NCI-H128 (cell line): ENCODE measurements around the gene HLA-DRB1.
"Not testable (repeated sequence)": the region's sequence is repeated elsewhere in the genome, so short reads cannot be mapped to it uniquely, and the experiment has no call there.

Experiments
- DNase-seq: peaks from one replicate; lab custom pipeline; 2025; ENCODE audit not compliant: unreplicated experiment; lab: John Stamatoyannopoulos, UW

HLA-DRB1 gene

DNA sequence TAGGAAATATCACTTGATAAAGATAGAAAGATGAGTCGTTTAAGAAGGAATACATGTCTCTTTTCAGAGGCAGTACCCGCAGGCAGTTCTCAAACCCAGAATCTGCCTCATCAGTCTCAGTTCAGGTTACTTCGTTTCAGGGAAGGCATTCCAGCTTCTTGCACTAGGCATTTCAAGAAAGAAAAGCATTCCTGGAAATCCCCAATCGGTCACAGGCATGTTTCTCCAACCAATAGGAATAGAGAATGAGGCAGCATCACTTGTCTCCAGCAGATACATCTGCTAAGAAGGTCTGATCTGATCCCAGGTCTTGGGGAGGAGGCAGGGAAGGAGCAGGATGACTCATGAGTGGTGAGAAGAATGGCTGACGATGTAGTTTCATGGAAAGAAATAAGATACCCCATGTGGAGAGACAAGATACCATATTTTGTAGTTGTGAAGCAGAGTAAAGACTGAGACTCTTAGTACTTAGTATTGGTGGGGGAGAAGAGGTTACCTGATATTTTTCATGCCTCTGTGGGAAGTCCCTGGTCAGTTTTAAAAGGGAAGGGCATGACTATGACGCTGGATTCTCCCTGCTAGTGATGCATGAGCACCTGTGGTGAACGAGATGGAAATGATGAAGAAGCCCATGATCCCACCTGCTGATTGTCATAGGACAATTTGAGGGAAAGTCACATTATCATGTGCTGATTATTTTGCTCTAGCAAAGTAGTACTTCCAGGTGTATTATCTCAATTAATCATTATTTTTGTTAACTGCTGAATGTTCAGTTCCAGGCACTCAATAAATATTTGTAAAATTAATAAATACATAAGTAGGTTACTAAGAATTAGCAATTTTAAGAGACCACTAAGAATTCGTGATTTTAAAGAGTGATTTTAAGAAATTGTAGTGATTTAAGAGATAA, 20.3 kb upstream of the HLA-DRB1 start:
- DNase-seq: no peak

DNA sequence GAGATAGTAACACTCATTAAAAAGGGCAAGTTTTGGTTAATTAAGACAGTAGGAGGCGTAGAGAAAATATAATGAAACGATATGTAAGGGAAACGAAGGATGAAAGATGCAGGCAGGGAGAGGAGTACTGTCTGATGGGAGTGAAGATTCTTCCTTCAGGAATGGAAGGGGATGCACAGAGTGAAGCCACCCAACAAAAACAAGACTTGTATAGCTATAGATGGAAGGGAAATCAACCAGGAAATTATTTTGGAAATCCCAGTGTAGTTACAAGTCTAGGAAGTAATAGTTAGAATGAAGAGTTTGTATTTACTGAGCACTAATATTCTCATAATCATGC, 19.7 kb upstream of the HLA-DRB1 start:
- no peak for DNase-seq

DNA sequence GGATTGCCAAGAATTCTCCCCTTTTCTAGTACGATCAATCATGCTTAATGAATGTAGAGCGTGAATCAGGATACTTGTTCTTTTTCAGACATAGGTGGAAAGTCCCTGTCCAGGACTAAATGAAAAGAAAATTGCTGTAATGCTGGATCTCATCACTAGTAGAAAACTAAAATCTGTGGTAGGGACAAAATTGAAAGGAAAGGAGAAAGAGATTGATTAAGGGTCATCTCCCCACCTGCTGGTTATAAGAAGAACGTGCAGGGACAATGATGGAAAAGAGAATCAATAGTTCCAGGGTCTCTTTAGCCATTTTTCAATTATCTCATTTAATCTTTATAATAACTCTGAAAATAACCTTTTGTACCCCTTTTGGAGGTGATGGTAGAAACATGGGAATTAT, 18.7 kb upstream of the HLA-DRB1 start:
- DNase-seq: no peak

DNA sequence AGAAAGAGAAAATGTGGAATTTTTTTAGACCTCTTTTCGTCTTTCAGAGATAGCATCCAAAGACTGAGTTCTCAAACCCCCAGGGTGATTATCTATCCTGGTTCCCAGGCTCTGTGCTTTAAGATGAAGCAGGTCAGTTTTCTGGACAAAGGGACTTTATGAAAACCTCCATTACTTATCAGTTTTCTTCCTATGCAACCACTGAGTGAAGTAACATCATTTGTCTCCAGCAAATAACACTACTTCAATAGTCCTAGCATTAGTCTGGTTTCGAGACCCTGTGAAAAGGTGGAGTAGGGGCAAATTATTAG, 18.3 kb upstream of the HLA-DRB1 start:
- DNase-seq: no peak

DNA sequence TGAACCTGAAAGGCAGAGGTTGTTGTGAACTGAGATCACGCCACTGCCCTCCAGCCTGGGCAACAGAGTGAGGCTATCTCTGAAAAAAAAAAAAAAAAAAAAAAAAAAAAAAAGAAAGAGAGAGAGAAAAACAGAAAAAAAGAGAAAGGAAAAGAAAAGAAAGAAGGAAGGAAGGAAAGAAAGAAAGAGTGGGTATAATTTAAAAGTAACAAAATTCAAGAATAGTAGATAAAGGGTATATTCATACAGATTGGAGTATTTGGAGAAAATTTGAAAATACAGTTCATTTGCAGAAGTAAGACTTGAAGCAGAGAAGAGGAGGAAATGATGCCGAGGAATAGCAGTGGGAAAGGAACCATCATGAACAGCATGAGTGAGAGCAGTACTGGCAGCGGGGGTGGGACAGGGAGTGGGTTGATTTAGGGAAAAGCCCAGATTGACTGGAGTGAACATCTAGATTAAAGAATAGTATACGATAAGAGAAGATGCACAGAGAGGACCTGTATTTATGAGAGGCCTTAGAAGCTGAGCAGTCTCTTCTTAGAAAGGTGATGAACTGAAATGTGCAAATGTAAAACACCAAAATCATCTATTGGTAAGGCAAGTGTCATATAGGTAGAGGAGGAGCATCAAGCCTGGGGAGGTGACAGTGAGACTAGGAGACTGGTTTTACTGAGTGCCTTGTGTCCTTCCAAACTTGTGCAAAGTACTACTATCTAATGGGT, 17.8 kb upstream of the HLA-DRB1 start:
- no peak for DNase-seq

DNA sequence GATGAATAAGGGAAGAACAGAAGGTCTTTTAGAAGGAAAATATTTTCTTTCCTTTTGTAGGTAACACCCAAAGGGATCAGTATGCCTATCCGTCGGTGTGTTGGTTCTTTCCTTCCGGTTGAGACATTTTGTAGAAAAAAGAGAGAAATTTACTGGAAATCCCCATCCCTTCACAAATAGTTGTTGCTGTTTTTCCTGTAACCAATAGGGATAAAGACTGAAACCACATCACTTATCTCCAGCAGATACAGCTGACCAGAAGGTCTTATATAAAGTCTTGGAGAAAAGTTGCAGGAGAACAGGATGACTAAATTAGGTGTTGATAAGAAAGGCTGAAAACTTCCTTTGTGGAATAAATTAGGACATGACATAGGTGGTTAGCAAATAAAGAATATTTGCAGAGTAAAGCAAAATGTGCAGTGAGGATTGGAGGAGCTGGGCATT, 14.8 kb upstream of the HLA-DRB1 start:
- no peak for DNase-seq

DNA sequence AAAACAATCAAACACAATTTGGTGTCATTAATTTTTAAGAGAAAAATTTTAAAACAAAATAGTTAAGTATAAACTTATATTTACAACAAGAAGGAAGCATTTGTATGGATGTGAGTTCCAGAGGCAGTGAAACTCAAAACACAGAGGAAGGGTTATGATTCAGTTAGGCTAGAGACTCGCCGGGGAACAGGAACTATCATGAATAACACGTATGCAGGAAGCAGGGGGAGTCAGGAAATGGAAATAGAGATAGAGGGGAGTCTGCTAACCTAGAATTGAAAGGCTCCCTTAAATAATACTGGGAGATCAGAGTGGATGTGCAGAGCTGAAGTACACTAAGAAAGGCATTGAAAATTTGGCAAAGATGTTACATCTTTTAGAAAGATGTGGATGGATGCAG, 14.2 kb upstream of the HLA-DRB1 start:
- DNase-seq: no peak

DNA sequence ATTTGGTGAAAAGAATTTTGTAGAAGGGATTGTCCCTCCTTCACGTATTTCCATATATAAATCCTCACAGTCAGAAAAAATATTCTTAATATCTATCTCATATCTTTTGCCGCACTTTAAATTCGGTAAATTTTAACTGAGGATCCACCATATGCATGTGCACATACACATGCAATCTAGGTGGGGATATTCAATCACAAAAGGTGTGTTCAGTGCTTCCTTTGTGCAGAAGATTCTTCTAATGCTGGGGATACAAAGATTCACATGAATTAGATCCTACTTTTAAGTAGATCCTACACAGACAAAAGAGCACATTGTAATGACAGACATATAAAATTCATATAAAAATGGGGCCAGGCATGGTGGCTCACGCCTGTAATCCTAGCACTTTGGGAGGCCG, 13.6 kb upstream of the HLA-DRB1 start:
- no peak for DNase-seq

DNA sequence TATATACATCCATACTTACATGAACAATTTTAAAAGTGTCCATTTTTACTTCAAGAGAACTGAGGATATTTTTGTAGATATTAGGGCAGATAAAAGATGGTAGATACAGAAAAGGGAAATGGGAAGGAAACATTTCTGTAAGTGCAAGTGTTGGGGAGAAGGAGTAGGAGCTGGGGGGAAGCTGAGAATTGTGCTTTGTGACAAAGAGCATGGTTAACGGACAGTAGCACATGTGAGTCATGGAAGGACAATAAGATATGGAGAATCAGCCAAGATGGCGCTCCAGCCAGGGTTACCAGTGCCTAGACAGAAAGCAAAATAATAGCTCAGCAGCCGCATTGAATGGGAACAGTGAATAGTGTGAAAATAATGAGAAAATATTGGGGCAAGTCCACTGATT, 12.7 kb upstream of the HLA-DRB1 start:
- DNase-seq: no peak

DNA sequence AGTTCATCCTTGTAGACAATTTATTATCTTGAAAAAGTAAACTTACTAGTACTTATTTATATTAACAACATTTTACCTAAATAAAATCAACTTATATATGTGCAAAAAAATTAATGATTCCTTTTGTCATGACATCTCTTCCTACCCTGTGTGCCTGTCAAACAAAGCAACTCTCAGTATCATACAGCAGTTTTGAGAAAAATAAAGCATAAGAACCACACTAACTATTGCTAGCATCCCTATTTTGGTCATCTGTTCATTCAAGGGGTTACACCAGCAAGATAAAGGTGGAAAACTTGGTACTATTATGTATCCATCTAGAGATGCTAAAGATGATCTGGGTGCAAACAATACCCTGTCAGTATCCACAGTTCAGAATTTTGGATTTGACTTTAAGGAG, 7.4 kb upstream of the HLA-DRB1 start:
- no peak for DNase-seq

DNA sequence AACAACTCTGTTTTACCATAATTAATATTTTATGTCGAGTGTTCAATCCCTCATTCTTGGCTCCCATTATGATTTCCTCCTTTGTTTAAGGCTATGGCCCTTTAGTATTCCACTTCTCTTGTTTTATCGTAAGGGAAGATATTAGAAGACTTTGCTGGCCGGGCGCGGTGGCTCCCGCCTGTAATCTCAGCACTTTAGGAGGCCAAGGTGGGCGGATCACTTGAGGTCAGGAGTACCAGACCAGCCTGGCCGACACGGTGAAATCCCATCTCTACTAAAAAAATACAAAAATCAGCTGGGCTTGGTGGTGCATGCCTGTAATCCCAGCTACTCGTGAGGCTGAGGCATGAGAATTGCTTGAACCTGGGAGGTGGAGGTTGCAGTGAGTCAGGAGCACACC, 1.1 kb upstream of the HLA-DRB1 start:
- not testable (repeated sequence) for DNase-seq

DNA sequence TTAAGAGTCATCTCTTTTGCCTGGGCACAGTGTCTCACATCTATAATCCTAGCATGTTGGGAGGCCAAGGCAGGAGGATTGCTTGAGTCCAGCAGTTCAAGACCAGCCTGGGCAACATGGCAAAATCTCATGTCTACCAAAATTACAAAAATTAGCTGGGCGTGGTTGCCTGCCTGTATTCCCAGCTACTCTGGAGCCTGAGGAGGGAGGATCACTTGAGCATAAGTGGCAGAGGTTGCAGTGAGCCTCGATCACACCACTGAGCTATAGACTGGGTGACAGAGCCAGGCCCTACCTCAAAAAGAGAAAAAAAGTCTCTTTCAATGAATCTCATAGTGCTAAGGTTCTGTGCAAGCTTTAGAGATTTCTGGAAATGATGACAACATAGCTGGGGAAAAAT, 1.5 kb downstream of the HLA-DRB1 start:
- no peak for DNase-seq

DNA sequence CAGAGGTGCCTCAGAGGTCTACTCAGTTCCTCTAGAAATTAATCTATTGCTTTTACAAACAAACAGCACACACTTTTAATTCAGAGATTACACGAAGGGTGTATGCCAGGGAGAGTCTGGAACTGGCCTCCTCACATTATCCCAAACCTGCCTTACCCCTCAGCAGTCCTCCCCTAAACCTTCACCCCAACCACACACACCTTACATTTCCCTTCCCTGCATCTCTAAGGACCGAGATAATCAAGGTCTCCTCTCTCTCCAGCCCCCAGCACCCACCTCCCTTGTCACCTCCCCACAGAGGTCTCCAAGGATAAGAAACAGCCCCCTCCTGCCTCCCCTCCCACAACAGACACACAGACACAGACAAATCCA, 6.1 kb downstream of the HLA-DRB1 start:
- no peak for DNase-seq

DNA sequence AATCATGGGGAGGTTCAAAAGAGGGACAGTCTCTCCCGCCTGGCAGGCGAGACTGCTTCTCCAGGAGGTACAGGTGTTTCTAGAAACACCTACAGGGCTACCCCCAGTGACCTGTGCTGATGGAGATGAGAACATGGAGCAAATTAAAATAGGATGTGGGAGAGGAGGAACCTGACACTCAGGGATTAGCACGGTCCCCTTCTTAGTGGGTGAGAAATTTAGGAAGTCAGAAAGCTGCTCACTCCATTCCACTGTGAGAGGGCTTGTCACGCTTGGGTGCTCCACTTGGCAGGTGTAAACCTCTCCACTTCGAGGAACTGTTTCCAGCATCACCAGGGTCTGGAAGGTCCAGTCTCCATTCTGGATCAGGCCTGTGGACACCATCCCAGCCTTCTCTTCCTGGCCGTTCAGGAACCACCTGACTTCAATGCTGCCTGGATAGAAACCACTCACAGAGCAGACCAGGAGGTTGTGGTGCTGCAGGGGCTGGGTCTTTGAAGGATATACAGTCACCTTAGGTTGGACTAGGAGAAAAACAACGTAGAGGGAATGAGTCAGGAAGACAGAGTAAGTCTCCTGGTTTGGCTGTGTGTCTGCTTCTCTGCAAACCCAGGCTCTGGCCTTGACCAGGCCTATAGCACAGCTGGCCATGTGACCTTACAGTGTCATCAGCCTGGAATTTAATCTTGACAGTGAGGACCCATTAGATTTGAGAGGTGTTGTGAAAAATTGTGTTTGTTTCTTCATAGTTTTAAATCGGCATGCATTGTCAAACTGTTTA, 8.1 kb downstream of the HLA-DRB1 start:
- no peak for DNase-seq

DNA sequence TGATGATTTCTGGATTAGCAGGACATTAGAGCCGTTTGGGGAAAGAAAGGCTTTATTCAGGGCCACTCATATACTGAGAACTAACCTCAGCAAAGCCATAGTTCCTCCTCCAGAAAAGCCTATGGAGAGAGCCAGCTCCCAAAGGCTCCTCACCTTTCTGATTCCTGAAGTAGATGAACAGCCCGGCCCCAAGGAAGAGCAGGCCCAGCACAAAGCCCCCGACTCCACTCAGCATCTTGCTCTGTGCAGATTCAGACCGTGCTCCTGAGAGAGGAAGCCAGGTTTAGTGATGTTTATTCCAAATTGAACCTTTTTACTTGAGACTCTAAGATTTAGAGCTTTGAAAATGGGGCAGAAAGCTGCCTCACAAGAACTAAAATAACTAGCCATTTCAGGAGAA, 9.1 kb downstream of the HLA-DRB1 start:
- no peak for DNase-seq

DNA sequence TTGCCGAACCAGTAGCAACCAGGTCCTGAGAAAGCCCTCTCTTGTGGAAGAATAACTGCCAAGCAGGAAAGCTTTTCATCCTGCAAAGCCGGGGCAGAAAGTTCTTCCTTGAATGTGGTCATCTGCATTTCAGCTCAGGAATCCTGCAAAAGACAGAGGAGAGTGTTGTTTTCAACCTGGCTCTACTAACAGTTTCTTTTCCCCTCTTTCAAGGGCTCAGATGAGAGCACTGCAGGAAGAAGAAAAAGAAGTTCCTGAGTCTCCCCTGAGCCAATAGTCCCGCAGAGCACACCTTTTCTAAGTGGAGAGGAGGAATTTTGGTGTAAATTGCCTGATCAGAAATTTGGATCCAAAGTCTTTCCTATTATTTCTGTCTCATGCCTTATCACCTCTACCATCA, 10.7 kb downstream of the HLA-DRB1 start:
- no peak for DNase-seq

DNA sequence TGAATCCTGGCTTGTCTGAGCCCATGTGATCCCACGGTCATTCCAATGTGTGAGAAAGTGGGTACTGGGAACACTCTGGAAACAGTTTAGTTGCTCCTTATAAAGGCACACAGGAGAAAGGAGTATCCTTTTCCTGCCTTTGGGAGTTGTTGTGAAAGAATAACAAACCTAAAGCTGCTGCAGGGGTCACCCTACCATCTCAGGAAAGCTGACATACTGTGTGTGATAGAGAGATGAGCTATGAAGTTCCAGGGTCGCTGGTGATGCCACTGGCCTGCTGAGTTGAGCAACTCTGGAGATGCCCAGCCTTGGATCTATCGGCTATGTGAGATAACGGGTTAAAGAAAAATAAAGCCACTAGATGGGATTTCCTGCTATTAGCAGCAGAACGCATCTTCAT, 12.2 kb downstream of the HLA-DRB1 start:
- not testable (repeated sequence) for DNase-seq

DNA sequence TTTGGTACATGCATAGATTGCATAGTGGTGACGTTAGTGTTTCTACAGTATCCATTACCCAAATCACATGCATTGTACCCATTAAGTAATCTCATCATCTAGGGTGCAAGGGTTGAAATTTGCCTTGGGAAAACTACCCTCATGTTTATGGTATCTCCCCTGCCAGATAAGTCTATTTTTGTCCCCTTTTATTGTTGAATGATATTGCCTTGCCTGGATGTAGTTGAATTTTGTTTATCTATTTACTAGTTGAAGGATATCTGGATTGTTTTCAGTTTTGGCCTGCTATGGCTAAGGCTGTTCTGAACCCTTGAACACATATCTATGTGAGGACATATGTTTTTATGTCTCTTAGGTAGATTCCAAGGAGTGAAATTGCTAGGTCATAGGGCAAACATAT, 13.4 kb downstream of the HLA-DRB1 start:
- DNase-seq: no peak

DNA sequence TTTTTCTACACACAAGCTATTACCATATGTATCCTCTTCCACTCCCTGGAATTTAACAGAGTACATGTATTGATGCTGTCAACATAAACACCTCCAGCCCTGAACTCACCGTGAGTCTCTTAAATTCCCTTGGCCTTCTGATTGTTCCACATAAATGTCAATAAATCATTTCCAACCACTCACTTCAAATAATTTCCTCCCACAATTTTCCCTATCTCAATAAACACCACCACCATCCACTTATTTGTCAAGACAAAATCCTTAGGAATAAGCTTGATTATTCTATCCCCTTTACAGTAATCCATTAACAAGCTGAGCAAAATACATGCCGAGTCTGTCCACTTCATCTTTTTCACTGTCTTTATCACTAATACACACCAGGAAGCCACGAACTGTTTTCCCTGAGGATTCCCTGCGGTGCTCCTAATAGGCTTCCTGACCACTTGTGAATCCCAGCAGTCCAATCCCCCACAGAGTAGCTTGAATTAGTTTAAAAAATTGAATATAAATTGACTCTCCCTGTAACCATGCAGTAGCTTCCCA, 19.2 kb downstream of the HLA-DRB1 start:
- no peak for DNase-seq

DNA sequence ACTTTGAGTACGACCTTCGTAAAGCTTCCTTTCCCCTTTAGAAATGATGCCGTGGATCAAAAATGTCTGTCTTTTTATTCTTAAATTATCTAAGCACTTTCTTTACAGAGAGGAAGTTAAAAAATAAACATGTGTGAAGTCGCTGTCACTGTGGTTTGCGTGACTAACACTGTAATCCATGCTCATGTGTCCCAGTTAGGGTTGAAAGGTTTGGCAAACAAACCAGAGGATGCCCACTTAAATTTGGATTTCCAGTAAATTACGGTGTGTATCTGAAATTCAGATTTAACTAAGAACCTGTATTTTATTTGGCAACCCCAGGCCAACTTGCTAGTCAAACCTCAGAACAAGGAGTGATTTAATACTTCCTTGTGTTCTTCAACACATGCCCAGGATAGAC, 21.1 kb downstream of the HLA-DRB1 start:
- no peak for DNase-seq

DNA sequence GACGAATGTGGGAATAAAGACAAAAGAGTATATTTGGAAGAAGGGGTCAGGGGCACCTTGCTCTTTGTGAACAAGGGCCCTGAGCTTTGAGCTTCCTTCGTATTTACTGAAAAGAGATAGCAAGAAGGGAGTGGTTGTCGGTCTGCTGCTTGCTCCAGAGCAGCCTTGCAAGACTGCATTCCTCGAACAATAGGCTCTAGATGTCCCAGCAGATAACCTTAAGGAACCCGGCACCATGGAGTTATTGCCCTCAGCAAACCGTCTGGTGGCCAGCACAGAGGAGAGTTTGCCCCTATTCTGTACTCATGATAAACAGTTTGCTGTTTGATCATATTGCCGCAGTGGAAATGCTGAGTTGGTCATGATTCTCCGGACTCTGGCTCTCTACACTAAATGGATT, 22.7 kb downstream of the HLA-DRB1 start:
- DNase-seq: no peak

DNA sequence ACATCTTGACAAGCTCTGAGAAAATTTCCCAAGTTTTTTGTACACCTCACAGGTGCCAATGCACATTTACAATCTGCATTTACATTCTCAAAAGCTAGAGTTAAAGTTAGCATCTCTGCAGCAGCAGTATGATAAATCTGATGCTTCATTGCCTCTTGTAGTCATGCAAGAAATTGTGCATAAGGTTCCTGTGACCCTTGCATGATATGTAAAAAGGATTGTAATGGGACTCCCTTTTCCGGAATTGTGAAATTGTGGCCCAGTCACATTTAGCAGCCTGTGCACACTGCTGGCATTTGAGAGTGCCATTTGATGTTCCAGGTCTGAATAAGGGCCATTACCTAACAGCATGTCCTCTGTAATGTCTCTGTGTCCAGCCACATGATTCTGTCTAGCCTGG, 24.1 kb downstream of the HLA-DRB1 start:
- no peak for DNase-seq
